Measurements from ENCODE around the gene DPM3.
"Not testable (repeated sequence)": the region's sequence is repeated elsewhere in the genome, so short reads cannot be mapped to it uniquely, and the experiment has no call there.

- TF ChIP-seq CTCF (IDR thresholded peaks at IDR 0.05; ENCODE audit: extremely low read depth in 1 of 2, insufficient read depth in 1 of 2, low read depth in 1 of 2, low read length in 2 of 2); POLR2A (IDR thresholded peaks at IDR 0.05; ENCODE audit: low read depth, low read length): not testable (repeated sequence)
These were observed 27.7 kb upstream of the DPM3 start for GRCh38 chr1:155168105-155168445.

Data from endothelial cell of umbilical vein (primary cell).